T1000 (cell line): Measurements from ENCODE around the gene OTUD5.
"Not testable (repeated sequence)": the region's sequence is repeated elsewhere in the genome, so short reads cannot be mapped to it uniquely, and the experiment has no call there.

ENCODE experiments used
- DNase-seq: peaks from one replicate; lab custom pipeline; 2025; ENCODE audit warnings: mixed read lengths; lab: John Stamatoyannopoulos, UW

The OTUD5 gene, protein sequence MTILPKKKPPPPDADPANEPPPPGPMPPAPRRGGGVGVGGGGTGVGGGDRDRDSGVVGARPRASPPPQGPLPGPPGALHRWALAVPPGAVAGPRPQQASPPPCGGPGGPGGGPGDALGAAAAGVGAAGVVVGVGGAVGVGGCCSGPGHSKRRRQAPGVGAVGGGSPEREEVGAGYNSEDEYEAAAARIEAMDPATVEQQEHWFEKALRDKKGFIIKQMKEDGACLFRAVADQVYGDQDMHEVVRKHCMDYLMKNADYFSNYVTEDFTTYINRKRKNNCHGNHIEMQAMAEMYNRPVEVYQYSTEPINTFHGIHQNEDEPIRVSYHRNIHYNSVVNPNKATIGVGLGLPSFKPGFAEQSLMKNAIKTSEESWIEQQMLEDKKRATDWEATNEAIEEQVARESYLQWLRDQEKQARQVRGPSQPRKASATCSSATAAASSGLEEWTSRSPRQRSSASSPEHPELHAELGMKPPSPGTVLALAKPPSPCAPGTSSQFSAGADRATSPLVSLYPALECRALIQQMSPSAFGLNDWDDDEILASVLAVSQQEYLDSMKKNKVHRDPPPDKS

DNA sequence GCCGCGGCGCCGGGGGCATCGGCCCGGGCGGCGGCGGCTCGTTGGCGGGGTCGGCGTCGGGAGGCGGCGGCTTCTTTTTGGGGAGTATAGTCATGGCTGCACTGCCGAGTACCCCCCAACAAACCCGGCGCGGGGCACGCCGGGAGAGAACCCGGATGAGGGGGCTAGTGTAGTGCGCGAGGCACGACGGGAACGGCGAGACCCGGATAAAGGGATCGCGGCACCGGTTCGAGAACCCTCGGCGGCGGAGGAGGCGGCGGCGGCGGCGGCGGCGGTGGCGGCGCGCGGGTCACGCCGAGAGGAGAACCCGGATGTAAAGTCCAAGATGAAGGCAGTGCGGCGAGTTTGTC lies at the start of gene OTUD5:
Gene OTUD5 (minus strand): TSS at position 131 of the 350 bp plus-strand sequence. CDS start 37 bp downstream, at position 94.
- peak; percentile 78 for DNase-seq

DNA sequence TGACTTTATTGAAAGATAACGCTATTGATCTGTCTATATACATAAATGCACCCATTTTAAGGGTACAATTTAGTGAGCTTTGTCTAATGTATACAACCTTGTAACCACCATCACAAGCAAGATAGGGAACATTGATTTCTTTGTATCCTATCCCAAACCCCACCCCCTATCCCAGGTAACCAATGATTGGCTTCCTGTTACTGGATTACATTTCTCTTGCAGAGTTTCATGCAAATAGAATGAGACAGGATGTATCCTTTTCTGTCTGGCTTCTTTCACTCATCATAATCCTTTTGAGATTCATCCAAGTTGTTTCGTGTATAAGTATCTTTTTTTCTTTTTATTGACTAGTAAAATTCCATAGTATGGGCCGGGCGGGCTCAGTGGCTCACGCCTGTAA lies 46.3 kb upstream of the OTUD5 start:
- DNase-seq: no peak

DNA sequence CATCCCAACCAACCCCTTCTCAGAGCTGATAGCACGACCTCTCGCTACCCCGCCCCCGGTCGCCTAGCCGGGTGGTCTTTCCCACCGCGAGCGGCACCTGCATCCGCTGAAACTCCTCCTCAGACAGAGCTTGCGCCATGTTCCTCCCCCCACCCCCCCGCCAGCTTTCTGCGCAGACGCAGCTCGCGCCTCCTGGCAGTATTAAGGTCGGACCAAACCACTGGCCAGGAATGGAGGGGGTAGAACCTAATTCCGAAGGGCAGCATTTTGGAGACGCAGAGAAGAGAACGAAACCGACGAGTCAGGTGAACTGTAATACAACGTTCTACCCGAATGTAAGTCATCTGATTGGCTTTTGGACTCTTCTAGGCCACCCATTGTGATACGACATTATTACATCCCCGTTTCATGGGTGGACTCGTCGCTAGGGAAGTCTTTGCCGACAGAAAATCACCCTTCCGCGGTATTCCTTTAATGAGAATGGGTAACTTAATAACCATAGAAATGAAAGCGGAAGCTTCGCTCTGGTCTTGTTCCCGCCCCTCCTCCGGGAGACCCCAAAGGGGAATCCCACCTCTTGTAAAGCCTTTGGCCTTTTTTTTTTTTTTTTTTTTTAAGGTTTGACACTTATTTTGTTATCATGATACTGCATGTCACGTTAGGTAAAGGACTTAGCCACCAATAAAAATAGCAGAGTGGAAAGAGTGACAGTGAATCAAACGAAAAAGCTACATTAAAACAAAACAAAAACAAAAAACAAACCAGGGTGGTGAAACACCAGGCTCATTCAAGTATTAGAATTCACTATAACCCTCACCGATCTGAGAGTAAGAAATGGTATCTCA lies 44.9 kb upstream of the OTUD5 start, which contains the start of gene GRIPAP1:
Gene GRIPAP1 (minus strand): TSS at position 174 of the 845 bp plus-strand sequence. CDS start 35 bp downstream, at position 139.
- peak; percentile 88 for DNase-seq

DNA sequence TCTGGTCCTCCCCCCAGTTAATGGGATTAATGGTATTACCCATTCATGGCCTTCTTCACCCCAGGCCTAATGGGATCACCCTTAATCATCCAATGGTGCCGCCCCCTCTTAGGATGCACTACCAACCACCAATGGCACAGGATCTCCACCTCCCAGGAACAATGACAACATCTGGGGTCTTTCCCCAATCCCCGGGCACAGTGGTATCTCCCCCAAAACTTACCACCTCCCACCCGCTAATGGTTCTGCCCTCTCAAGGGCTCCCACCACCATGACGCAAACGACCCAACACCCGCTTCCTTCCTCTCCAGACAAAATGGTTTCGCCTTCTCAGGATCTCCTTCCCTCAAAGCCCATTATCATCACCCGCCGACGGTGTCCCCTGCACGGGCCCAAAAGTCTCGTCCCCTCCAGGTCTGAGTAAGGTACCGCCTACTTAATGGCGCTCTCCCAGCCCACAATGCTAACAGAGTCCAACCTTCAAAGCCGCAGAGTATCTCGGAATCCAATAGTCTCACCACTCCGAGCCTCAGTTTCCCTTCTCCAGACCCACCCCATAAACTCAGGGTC lies 44.2 kb upstream of the OTUD5 start:
- peak; percentile 28 for DNase-seq

DNA sequence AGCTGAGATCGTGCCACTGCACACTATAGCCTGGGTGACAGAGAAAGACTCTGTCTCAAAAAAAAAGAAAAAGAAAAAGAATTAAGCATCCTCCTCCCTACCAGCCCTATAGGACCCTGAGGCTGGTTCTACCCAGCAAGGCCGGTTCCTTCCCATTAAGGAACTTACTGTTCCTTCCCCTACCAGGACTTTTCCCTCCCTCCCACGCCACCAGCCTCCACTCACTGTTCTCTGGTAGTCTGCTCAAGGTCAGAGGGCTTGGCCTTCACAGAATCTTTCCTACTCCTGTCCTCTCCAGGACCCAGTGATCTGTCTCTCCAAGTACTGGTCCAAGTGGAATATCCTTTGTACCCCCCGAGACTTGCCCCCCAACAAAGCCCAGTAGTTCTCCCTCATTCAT lies 43.2 kb upstream of the OTUD5 start:
- DNase-seq: no peak

DNA sequence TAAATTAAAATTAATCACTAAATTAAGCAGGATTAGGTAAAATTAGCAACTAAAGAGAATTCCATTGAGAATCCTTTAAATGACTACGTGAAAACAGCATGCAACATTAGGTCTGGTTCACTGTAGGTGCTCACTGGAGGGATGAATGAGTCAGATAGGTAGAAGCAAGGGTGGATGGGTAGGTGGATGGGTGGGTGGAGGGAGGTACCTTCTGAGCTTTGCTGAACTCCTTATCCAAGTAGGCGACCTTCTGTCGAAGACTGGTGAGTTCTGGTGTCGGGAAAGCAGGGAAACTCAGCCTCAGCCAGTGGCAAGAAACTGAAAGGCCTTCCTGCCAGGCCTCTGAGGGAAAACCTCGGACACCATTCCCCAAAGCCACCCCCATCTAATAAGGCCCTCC lies 41.6 kb upstream of the OTUD5 start:
- DNase-seq: no peak

DNA sequence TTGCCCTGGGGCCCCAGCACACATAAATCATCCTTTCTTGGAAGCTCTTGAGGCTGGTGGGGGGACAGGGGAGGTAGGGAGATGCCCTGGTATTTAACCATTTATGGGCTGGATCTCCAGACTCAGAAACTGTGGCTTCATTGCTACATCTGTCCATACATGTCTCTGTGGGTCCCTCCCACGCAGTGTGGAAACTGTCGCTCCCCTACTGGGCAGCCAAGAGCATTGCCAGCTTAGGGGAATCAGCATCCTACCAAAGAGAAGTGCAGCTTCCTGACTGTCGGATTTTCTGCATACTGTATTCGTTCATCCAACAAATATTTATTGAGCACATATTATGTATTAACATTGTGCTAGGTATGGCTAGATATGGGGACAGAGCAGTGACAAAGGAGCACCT lies 41.0 kb upstream of the OTUD5 start:
- DNase-seq: no peak

DNA sequence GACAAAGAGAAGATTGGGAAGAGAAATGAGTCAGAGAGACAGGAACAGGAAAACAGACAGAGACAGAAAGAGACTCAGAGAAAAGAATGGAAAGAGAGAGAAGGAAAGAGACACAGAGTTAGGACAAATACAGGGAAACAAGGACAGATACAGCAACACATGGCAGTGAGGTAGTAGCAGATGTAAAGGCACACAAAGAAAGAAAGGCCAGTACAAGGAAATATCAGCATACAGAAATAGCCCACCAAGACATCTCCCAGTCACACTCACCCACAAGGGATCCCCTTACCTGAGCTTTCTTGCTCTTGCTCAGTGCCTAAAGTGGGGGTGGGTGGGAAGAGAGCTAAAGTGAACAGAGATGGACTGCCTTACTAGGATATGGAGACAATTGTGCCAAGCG lies 40.5 kb upstream of the OTUD5 start:
- no peak for DNase-seq

DNA sequence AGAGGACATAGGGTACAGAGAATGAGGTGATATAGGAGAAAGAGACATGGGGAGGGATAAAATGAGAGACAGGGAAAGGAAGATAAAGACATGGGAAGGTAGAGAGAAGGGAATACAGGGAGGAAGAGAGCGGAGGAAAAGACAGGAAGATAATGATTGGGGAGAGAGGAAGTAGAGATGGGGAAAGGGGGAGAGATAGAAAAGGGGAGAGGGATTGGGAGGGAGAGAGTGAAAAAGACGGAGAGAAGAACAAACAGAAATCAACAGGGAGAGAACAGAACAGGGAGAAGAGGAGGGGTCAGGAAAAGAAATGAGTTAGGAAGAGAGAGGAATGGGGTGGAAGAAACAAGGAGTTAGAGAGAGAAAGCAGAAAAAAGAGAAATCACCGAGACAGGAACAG lies 40.0 kb upstream of the OTUD5 start:
- no peak for DNase-seq

DNA sequence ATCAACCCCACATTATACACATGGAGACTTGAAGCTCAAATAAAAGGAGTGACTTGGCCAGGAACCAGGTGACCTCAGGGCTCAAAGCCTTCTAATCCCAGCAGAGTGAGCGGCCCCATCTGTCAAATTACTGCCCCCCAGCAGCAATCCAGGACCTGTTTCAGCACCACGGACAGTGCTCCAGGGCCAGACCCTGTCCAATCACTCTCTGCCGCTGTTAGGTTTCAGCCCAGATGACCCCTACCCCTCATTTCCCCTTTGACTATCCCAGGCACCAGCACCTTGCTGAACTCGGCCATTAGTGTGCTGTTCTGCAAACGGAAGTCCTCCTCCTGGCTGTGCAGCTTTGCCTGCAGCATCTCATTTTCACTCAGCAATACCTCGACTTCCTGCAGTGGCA lies 39.6 kb upstream of the OTUD5 start:
- DNase-seq: no peak

DNA sequence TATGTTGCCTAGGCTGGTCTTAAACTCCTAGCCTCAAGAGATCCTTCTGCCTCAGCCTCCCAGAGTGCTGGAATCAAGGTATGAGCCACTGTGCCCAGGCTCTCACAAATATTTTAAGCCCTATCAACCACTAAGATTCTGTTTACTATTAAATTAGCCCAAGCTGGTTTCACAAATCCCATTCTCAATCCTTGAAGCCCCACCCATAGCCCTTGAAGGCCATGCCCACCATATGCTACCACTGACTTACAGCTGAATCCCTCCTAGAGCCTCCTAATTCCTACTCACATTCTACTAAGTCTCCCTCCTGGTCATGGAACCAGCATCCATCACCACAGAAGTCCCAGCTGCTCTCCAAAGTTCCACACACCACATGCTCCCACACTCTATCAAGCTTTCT lies 34.9 kb upstream of the OTUD5 start:
- DNase-seq: no peak

DNA sequence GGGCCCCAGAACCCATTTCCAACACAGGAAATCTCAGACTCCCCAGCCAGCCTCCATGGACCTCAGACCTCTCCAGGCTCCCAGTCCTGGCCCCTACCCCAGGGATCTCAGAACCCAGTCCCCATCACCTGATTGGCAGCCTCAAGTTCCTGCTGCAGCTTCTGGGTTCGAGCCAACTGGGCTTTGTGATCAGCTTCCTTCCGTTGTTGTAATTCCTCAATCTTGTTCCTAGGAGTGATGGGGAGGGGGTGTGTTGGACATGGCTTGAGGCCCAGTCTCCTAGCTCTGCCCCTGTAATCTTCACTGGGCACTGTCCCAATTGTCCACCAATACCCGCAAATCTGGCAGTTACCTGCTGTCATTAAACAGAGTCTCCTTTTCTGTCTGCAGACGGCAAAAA lies 32.1 kb upstream of the OTUD5 start:
- no peak for DNase-seq

DNA sequence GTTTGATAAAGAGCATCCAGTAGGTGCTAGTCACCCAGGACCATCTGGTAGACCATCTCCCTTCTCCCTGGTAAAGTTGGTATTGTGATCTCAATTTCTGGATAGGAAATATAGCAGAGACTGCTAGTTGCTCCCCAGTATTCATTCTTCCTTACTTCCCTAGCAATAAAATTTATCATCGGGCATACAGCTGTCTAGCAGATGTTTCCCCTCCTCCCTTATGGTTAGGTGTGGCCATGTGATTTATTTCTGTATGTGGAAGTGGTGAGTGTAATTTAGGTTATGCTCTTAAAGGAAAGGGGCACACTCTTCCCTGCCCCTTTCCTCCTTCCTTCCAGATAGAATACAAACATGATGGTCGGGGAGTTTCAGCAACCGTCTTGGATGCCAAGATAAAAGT lies 26.5 kb upstream of the OTUD5 start:
- no peak for DNase-seq

DNA sequence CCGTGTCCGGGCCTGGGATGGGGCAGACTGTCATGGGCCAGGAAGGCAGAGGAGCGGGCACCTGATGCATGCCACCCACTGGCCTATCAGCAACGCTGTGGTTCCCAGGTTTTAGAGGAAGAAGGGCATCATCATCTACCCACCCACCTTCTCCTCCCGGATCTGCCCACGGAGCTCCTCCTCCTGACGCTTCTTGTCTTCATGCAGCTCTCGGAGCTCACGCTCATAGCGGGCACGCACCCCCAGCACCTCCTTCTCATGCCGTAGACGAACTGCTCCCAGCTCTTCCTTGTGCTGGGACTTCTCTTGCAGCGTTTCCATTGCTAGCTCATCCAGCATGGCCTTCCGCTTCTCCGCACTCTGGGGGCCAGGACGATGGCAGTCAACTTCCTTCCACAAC lies 25.7 kb upstream of the OTUD5 start:
- DNase-seq: no peak

DNA sequence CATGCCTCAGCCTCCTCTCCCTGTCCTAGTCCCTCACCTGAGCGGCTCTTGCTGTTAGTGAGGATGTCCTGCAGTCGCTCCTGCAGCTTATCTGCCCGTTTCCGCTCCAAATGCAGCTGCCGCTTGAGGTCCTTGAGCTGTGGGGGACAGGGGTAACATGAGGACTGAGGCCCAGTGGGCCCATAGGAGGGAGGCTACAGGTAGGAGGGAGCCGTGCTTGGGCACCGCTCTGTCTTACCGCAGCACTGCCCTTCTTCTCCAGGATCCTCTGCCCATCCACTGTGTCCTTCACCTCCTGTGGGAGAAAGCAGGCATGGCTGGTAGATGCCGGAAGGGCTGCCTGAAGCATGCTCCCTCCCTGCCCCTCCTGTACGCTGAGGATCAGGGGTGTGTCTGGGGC lies 23.8 kb upstream of the OTUD5 start:
- no peak for DNase-seq

DNA sequence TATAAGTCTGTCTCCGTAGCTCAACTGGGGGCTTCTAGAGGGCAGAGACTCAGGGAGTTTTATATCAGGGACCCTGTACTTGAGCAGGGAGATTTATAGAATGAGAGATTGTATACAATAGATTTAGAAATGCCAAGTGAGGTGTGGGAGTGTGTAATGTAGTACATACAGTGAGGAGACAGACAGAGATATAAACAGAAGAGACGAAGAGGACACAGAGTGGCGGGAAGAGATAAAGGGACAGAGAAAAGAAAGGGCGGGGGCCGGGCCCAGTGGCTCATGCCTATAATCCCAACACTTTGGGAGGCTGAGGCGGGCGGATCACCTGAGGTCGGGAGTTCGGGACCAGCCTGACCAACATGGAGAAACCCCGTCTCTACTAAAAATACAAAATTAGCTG lies 22.9 kb upstream of the OTUD5 start:
- not testable (repeated sequence) for DNase-seq

DNA sequence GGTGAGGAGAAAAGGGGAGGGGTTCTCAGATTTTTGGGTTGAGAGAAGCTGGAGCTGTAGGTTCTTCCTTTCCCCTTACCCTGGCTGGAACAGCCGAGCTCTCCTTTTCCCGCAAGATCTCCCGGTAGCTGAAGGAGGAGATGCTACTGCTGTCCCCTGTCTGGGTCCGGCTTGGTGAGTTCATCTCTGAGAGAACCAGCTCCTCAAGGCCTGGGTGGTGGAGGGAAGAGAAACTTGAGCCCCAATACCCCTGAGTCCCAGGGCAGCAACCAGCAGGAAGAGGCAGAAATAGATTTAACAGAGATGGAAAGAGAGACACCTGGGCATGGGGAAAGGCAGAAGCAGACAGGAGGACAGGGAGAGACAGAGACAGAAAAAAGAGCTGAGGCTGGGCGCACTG lies 20.8 kb upstream of the OTUD5 start:
- no peak for DNase-seq

DNA sequence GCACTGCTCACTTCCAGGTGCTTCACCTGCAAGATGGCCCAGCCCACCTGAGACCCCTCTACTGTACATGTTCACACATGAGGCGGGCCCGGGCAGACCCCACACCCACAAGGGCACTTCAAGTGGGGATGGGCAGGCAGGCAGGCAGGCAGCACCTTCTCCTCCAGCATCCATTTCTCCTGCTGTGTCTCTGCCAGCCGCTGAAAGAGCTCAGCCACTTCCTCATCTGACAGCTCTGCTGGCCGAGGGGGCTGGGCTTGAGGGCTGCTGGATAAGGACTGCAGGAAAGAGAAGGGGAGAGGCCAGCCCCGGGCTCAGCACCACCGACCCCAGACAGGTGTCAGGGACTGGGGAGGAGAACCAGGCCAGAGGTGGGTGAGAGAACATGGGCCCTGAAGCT lies 18.7 kb upstream of the OTUD5 start:
- DNase-seq: no peak

DNA sequence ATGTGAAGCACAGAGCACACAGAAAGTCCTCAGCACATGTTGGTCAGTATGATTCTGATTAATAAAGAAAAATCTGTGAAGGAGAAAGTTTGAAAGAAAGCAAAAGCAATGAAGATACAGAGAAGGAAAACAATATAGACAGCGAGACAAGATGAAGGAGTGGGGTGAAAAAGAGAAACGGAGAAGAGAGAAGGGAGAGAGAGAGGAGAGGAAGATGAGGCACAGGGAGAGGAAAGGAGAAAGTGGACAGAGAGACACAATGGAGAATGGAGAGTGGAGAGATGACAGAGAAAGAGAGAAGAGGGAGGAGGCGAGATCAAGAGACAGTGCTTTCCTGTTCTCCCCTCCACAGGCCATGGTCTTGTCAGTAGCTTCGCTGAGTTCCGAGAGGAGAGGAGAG lies 18.1 kb upstream of the OTUD5 start:
- DNase-seq: no peak

DNA sequence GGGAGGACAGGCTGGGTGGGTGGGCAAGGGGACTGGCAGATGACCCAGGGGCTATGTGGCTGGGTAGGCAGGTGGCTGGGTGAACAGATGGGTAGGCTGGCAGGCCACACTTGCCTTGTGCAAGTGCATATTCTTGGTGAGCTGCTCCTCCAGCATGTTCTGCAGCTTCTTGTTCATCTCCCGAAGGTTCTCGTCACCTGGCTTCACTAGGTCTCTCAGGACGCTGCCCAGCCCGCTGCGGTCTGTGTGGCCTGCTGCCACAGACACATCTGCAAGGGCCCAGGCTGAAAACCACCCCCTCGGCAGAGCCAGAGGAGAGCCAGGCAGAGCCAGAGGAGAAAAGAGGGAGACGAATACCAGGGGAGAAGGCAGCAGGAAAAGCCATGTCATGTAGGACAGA lies 17.6 kb upstream of the OTUD5 start:
- no peak for DNase-seq

DNA sequence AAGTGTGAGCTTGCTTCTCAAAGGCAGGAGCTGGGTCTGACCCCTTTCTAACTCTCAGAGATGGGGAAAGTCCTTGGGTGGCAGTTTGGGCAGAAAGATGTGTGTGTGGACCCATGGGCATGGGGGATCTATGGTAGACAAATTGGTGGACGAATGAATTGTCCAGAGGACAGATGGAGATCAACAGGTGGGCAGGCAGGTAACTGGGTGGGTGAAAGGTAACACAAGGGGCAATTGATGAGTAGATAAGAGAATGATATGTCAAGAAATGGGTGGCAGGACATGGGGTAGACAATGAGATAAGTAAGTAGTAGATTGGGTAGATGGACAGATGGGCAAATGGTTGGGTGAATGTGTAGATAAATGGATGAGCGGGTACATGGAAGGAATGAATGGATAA lies 17.2 kb upstream of the OTUD5 start:
- no peak for DNase-seq

DNA sequence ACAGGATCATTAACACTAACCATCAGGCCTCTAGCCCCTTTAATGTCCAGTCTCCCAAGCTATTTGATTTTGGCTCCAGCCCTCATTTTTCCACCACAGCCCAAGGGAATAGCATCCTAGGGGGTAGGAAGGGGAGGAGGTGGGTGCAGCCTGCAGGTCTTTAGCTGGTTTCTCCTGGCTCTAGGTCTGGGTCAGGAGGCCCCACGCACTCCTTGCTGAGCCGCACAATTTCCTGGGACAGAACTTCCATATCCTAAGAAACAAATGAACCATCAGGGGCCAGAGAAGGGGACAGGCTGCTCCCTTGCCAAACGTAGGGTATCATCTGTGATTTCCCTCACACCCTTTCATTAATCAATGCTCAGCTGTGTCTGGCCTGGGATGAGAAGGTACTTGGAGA lies 16.6 kb upstream of the OTUD5 start:
- DNase-seq: no peak
